HFF-Myc (cell line): ENCODE results near the gene TANC1.

ENCODE experiments used
- DNase-seq: peaks from one replicate; pipeline ENCODE4 v3.0.0-alpha.2; 2011; ENCODE audit warnings: low read depth; ENCODE audit errors: extremely low read depth
- H3K4me3 ChIP-seq: replicated peaks from 2 replicates; pipeline ENCODE4 v1.5.1; 2011; ENCODE audit warnings: low read depth, mild to moderate bottlenecking, control low read depth, low read length
- CTCF ChIP-seq: IDR thresholded peaks from 2 replicates; pipeline ENCODE4 v1.5.1; 2012; ENCODE audit warnings: mild to moderate bottlenecking, low read depth, low read length, control low read depth; ENCODE audit errors: missing control alignments

The TANC1 gene

GRCh38 chr2:159070235-159070634 lies 101.8 kb downstream of the TANC1 start:
- DNase-seq = no peak
- no peak overlapping the region for H3K4me3 ChIP-seq
- TF ChIP-seq CTCF = no peak

GRCh38 chr2:159071190-159071915 lies 102.9 kb downstream of the TANC1 start:
- no peak overlapping the region for H3K4me3 ChIP-seq
- TF ChIP-seq CTCF = no peak
- no peak for DNase-seq

- no peak overlapping the region for H3K4me3 ChIP-seq
- no peak for DNase-seq
- no peak for TF ChIP-seq CTCF
Measured at GRCh38 chr2:159072795-159073194, 104.4 kb downstream of the TANC1 start.

- H3K4me3 ChIP-seq = no peak overlapping the region
- no peak for TF ChIP-seq CTCF
- no peak for DNase-seq
Measured at GRCh38 chr2:159073256-159073655, 104.8 kb downstream of the TANC1 start.

GRCh38 chr2:159074605-159075004 lies 106.2 kb downstream of the TANC1 start:
- TF ChIP-seq CTCF = no peak
- H3K4me3 ChIP-seq = no peak overlapping the region
- no peak for DNase-seq

GRCh38 chr2:159075727-159076126 lies 107.3 kb downstream of the TANC1 start:
- no peak for DNase-seq
- no peak overlapping the region for H3K4me3 ChIP-seq
- TF ChIP-seq CTCF = no peak

GRCh38 chr2:159076241-159076640 lies 107.8 kb downstream of the TANC1 start:
- TF ChIP-seq CTCF = no peak
- H3K4me3 ChIP-seq = no peak overlapping the region
- peak; percentile 84 for DNase-seq
